Midbrain (tissue), 1 donor: ENCODE measurements around the gene CEBPA.

Experiments used
- DNase-seq: peaks from one replicate; lab custom pipeline; 2025; lab: John Stamatoyannopoulos, UW

Gene CEBPA

GRCh38 chr19:33271246-33272021 lies 30.9 kb downstream of the CEBPA start:
- DNase-seq: no peak

GRCh38 chr19:33270769-33271168 lies 31.6 kb downstream of the CEBPA start:
- DNase-seq: no peak

GRCh38 chr19:33269016-33269415 lies 33.3 kb downstream of the CEBPA start:
- DNase-seq: no peak

- DNase-seq: peak; percentile 15
These were observed 34.0 kb downstream of the CEBPA start for GRCh38 chr19:33268162-33268991.

GRCh38 chr19:33267706-33268105 lies 34.6 kb downstream of the CEBPA start:
- no peak for DNase-seq

- no peak for DNase-seq
These were observed 35.3 kb downstream of the CEBPA start for GRCh38 chr19:33266974-33267484.

GRCh38 chr19:33264881-33265445 lies 37.4 kb downstream of the CEBPA start:
- no peak for DNase-seq

- no peak for DNase-seq
These were observed 38.9 kb downstream of the CEBPA start for GRCh38 chr19:33263325-33264023.

GRCh38 chr19:33261511-33262189 lies 40.7 kb downstream of the CEBPA start:
- DNase-seq: no peak

- DNase-seq: peak; percentile 20
These were observed 41.5 kb downstream of the CEBPA start for GRCh38 chr19:33260628-33261418.

- DNase-seq: peak; percentile 23
These were observed 42.8 kb downstream of the CEBPA start for GRCh38 chr19:33259539-33259938.

GRCh38 chr19:33257828-33258227 lies 44.5 kb downstream of the CEBPA start:
- DNase-seq: no peak

GRCh38 chr19:33256261-33256660 lies 46.1 kb downstream of the CEBPA start:
- DNase-seq: no peak

GRCh38 chr19:33255781-33256180 lies 46.6 kb downstream of the CEBPA start:
- DNase-seq: no peak

- no peak for DNase-seq
These were observed 48.0 kb downstream of the CEBPA start for GRCh38 chr19:33254245-33254824.

- DNase-seq: no peak
These were observed 49.4 kb downstream of the CEBPA start for GRCh38 chr19:33252971-33253370.

GRCh38 chr19:33252418-33252962 lies 49.8 kb downstream of the CEBPA start:
- DNase-seq: no peak

- DNase-seq: no peak
These were observed 50.7 kb downstream of the CEBPA start for GRCh38 chr19:33251526-33252090.

- no peak for DNase-seq
These were observed 51.3 kb downstream of the CEBPA start for GRCh38 chr19:33251076-33251475.

GRCh38 chr19:33250500-33250899 lies 51.8 kb downstream of the CEBPA start:
- no peak for DNase-seq
